HG02642 (cell line): ENCODE results near the gene SLC3A2.

Experiments used
- ATAC-seq: cut with Tn5 transposase; IDR thresholded peaks from one replicate; pipeline ENCODE4 v1.9.1; 2021; ENCODE audit warnings: mild to moderate bottlenecking; ENCODE audit not compliant: unreplicated experiment, poor library complexity

SLC3A2 gene

GRCh38 chr11:62876712-62877111, 4.0 kb upstream of the SLC3A2 start:
- no peak for ATAC-seq

DNA sequence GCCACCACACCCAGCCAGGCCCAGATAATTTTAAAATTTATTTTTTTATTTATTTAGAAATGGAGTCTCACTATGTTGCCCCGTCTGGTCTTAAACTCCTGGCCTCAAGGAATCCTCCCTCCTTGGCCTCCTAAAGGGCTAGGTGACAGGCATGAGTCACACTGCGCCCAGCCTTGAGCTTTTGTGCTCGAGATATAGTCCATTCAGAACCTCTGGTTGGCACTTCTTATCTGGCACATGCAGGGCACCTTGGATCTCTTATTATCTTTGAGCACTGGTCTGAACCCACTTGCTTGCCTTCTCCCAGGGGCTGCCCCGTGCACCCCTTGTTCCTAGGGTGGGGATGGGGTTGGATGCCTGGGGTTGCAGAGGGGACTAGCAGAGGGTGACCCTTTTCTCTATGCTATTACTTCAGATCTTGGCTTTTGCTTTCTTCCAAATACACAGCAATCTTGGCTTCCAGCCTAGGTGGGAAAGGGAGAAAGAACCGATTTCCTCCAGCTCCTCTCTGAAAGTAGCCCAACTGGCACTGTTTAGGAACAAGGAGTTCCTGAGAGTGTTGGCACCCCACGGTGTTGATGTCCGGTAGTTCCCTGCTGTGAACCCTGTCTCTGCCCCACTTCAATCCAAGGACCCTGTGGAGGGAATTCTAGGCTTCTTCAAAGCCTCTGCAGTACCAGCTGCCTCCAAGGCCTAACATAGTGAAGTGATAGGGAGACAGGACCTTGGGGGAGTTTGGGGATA, 1.3 kb upstream of the SLC3A2 start:
- no peak for ATAC-seq

GRCh38 chr11:62880231-62880802, 379 bp upstream of the SLC3A2 start:
- ATAC-seq, result peak; percentile 25

GRCh38 chr11:62881579-62882430, 1.1 kb downstream of the SLC3A2 start:
- peak; percentile 42 for ATAC-seq

DNA sequence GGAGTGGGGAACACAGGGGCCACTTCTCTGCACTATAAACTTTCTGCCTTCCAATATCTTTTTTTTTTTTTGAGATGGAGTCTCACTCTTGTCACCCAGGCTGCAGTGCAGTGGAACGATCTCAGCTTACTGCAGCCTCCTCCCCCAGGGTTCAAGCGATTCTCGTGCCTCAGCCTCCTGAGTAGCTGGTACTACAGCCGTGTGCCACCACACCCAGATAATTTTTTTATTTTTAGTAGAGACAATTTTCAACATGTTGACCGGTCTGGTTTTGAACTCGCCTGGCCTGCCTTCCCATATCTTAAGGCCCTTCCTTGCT, 1.7 kb downstream of the SLC3A2 start:
- no peak for ATAC-seq

DNA sequence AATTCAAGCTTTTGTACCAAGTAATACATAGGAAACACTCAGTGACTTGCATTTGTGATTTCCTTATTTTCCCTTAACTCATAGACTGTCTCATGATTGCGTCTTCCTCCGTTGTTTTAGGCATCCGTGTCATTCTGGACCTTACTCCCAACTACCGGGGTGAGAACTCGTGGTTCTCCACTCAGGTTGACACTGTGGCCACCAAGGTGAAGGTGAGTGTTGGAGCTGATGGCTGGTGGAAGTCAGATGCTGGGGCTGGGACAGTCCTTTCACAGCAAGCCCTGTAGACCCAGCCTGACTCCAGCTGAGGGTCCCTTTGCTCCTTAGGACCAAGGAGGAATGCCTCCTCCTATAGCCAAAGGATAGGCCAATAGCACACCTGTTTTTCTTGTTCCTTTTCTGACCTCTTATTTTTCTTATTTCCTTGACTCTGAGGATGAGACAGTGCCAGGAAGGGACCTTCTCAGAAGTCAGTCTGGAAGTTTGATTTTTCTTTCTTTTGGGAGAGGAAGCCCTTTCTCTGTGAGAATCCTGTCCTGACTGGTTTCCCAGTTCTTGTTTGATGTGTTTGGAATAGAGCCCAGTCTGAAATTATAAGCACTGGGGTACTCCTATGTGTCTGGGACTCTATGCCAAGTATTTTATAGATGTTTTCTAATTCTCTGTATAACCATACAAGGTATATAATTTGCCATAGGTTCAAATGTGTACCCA, 2.2 kb downstream of the SLC3A2 start:
- no peak for ATAC-seq

DNA sequence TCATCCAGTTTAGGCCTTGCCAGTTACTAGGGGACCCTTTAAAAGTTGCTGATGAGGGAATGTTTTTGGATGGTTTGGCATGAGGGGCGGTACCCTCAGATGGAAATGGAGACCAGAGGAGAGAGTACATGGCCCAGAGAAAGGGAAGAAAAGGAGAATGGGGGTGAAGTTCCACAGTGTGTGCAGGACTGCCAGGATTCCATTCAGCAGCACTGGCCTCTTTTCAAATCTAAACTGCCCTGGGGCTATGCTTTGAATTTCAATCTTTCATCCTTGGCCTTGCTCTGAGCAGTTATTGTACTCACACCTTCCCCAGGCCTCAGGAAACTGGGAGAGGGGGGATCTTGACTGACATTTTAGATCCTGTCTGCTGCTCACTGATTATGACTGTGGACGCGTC, 3.0 kb downstream of the SLC3A2 start:
- no peak for ATAC-seq

- no peak for ATAC-seq
Measured at GRCh38 chr11:62885137-62885750, 4.5 kb downstream of the SLC3A2 start.

GRCh38 chr11:62888406-62888805, 7.7 kb downstream of the SLC3A2 start:
- no peak for ATAC-seq

DNA sequence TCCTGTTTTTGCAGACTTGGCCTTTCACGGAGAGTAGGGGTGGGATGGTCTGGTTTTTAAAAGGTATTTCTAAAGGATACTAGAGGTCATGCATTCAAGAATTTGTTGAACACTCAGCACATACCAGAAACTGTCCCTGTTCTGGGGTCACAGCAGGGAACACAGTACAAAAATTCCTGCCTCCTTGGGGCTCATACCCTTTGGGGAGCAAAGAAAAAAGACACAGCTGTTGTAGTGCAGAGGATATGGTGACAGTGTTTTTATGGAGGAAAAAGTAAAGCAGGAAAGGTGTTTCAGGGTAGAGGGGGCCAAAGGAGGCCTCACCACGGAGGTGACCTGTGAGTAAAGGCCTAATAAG, 8.4 kb downstream of the SLC3A2 start:
- ATAC-seq, result no peak

GRCh38 chr11:62889484-62890437, 9.1 kb downstream of the SLC3A2 start:
- no peak for ATAC-seq

GRCh38 chr11:62892077-62892922, 11.6 kb downstream of the SLC3A2 start:
- no peak for ATAC-seq

DNA sequence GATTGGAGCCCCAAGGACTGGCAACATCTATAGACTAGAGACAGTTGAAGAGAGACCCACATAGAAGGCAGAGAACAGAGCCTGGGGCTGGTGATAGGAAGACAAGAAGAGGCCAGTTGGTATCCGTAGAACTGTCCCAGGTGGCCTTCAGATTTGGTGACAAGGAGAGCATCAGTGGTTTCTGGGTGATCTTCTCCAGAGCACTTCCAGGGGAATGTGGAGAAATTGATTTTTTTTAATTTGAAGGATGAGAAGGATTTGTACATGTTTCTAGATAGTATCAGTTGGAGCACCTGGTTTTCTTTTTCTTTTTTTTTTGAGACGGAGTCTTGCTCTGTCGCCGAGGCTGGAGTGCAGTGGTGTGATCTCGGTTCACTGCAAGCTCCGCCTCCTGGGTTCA, 14.8 kb downstream of the SLC3A2 start:
- ATAC-seq, result no peak

DNA sequence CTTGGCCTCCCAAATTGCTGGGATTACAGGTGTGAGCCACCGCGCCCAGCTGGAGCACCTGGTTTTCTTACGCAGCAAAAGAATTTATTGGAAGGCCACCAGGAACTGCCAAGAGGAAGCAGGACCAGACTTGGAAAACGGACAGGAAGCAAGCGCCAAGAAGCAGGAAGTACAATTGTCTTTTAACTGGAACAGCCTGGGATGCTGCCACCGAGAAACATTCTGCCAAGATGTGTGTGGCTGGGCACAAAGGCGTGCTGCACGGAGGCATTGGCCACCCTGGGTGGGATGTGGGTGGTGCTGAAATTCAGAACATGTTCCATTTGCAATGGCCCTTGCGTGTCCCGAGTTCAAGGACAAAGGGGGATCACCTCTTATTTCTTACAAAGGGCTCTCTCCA, 15.4 kb downstream of the SLC3A2 start:
- ATAC-seq, result no peak

GRCh38 chr11:62897311-62897710, 16.6 kb downstream of the SLC3A2 start:
- no peak for ATAC-seq

- no peak for ATAC-seq
Measured at GRCh38 chr11:62898027-62898426, 17.3 kb downstream of the SLC3A2 start.

DNA sequence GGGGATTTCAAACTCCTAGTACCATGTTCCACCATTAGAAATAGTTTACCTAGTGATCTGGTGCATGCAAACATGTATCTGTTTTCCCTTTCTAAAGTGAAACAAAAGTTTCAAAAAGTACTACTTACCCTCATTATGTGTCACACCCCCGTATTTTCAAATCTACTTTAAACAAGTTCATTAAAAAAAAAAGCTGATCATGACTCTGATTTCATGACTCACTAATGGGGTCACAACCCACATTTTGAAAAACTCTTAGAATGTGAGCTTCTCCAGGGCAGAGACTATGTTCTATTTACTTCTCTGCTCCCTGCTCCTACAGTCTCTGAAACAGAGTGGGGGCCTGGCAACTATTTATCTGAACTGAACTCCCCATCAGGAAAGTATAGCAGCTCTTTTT, 22.2 kb downstream of the SLC3A2 start:
- ATAC-seq, result no peak

- ATAC-seq, result no peak
Measured at GRCh38 chr11:62905296-62905695, 24.6 kb downstream of the SLC3A2 start.
